Prostate gland (tissue), 2 donors: ENCODE data around the gene OST4.

ENCODE experiments used
- POLR2AphosphoS5 ChIP-seq: sonication (generic); formaldehyde crosslinking; IDR thresholded peaks from one replicate; pipeline ENCODE4 v1.6.1; 2017; ENCODE audit warnings: antibody characterized with exemption
- TF ChIP-seq, protein P1 (sequence below), 4 experiments: fragments of 200-600 bp in 2 of 4; fragments of 450-650 bp in 2 of 4; sonication (generic) in 2 of 4; IDR thresholded peaks; 1 replicate in 3 of 4; 2 replicates in 1 of 4; pipeline ENCODE4 v1.5.1; 2016 to 2019; ENCODE audit warnings: antibody characterized with exemption in 4 of 4, mild to moderate bottlenecking in 2 of 4, moderate library complexity in 2 of 4

DNA sequence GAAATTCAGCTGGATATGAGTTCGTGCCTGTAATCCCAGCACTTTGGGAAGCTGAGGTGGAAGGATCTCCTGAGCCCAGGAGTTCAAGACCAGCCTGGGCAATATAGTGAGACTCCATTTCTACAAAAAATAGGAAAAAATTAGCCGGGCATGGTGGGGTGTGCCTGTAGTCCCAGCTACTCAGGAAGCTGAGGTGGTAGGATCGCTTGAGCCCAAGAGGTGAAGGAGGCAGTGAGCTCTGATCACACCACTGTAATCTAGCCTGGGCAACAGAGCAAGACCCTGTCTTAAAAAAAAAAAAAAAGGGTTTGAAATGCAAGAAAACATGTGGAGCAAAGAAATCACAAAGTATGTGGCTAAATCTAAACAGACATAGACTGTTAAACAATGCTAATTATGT is 37.6 kb upstream of the OST4 start:
- TF ChIP-seq, protein P1, sequence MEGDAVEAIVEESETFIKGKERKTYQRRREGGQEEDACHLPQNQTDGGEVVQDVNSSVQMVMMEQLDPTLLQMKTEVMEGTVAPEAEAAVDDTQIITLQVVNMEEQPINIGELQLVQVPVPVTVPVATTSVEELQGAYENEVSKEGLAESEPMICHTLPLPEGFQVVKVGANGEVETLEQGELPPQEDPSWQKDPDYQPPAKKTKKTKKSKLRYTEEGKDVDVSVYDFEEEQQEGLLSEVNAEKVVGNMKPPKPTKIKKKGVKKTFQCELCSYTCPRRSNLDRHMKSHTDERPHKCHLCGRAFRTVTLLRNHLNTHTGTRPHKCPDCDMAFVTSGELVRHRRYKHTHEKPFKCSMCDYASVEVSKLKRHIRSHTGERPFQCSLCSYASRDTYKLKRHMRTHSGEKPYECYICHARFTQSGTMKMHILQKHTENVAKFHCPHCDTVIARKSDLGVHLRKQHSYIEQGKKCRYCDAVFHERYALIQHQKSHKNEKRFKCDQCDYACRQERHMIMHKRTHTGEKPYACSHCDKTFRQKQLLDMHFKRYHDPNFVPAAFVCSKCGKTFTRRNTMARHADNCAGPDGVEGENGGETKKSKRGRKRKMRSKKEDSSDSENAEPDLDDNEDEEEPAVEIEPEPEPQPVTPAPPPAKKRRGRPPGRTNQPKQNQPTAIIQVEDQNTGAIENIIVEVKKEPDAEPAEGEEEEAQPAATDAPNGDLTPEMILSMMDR (IDR thresholded peaks at IDR 0.05) = no peak
- TF ChIP-seq POLR2AphosphoS5 = no peak
